Left lung (tissue), 14 donors: ENCODE measurements around the gene LDAH. TPM values are rescaled to one million over a fixed set of nuclear protein-coding genes. Genes with fewer than 3 reads are reported as not detected.
A peak's percentile ranks its signal among the peaks of the same experiment; 100 is the strongest.

Experiments
- ATAC-seq: fragments of 200-7000 bp; cut with Tn5 transposase; one replicate; pipeline ENCODE4 v1.9.1; 2020; ENCODE audit warnings: moderate library complexity
- DNase-seq, 4 donors: peaks; one replicate each; pipeline ENCODE4 v3.0.0-alpha.2; 2013 to 2020
- H3K27ac ChIP-seq, 2 donors: fragments of 200-600 bp; sonication (generic) in 1 of 2; one replicate each; pipeline versions ENCODE4 v1.5.0 to v1.8.0; 2020 to 2021
- H3K27me3 ChIP-seq, 2 donors: fragments of 200-600 bp; sonication (generic) in 1 of 2; one replicate each; pipeline versions ENCODE4 v1.5.0 to v1.8.0; 2020 to 2021
- H3K36me3 ChIP-seq, 2 donors: fragments of 200-600 bp; sonication (generic) in 1 of 2; one replicate each; pipeline versions ENCODE4 v1.5.0 to v1.8.0; 2020 to 2021
- H3K4me1 ChIP-seq, 2 donors: fragments of 200-600 bp; one replicate each; pipeline ENCODE4 v1.8.0; 2021
- H3K4me3 ChIP-seq, 2 donors: fragments of 200-600 bp; sonication (generic) in 1 of 2; one replicate each; pipeline versions ENCODE4 v1.5.0 to v1.8.0; 2020 to 2021; ENCODE audit warnings: mild to moderate bottlenecking in 1 of 2
- H3K9me3 ChIP-seq, 2 donors: fragments of 200-600 bp; sonication (generic) in 1 of 2; one replicate each; pipeline versions ENCODE4 v1.5.0 to v1.8.0; 2020 to 2021
- CTCF ChIP-seq, 2 donors: fragments of 200-600 bp; sonication (generic) in 1 of 2; IDR thresholded peaks; one replicate each; pipeline versions ENCODE4 v1.5.0 to v1.8.0; 2021; ENCODE audit warnings: antibody characterized with exemption in 2 of 2
- intact Hi-C, 2 donors: fragments of 100-400 bp; cut with DNase I; formaldehyde crosslinking; loops; one replicate each; pipeline versions ENCODE4 v1.11.2 to v1.14.2; 2022
- long read RNA-seq, 12 donors: library from polyadenylated mRNA in 2 of 12; unstranded in 2 of 12; transcript quantifications; one replicate each; pipeline ENCODE4 v2.0.0 and lab custom pipeline, GENCODE V29; 2019 to 2026
- polyA plus RNA-seq, 6 donors: library from polyadenylated mRNA; unstranded; fragments of 120-200 nt; gene quantifications; one replicate each; pipeline ENCODE4 v1.2.1, GENCODE V29; 2013; ENCODE audit not compliant: insufficient read length in 6 of 6
- total RNA-seq, 2 donors: library from RNA; stranded (reverse); fragmentation: NEBNext Ultra II Directional; extraction: Animal tissue kit (Norgen Biotek cat#: 25700); gene quantifications; one replicate each; pipeline ENCODE4 v1.2.1, GENCODE V29; 2021
- donor health status: DM: no; HTN: yes; CAD: no.
- donor health status: DM: no; HTN: no; CAD: no.

Gene LDAH
- total RNA-seq (10 to 100 TPM; 20.2 to 21.2 TPM), polyA plus RNA-seq (10 to 100 TPM; 21.4 to 25.7 (median 22.5) TPM)
- long read RNA-seq, donor 1, partial matches to known transcripts: 0 of 1 reads
- long read RNA-seq, donor 1, other reads (novel, unspliced or antisense): 0 of 1 reads
- long read RNA-seq, donor 2, partial matches to known transcripts: 0 of 3 reads
- long read RNA-seq, donor 2, other reads (novel, unspliced or antisense): 0 of 3 reads
- long read RNA-seq, donor 3, partial matches to known transcripts: 0 of 3 reads
- long read RNA-seq, donor 3, other reads (novel, unspliced or antisense): 0 of 3 reads
- long read RNA-seq, donor 4, partial matches to known transcripts: 1 of 8 reads
- long read RNA-seq, donor 4, other reads (novel, unspliced or antisense): 3 of 8 reads
- long read RNA-seq, donor 5, partial matches to known transcripts: 0 of 2 reads
- long read RNA-seq, donor 5, other reads (novel, unspliced or antisense): 0 of 2 reads
- long read RNA-seq, donor 6, partial matches to known transcripts: 0 of 5 reads
- long read RNA-seq, donor 6, other reads (novel, unspliced or antisense): 0 of 5 reads
- long read RNA-seq, donor 7: 0 reads
- long read RNA-seq, donor 8, partial matches to known transcripts: 0 of 3 reads
- long read RNA-seq, donor 8, other reads (novel, unspliced or antisense): 0 of 3 reads
- long read RNA-seq, donor 9: 0 reads
- long read RNA-seq, donor 10, partial matches to known transcripts: 2 of 8 reads
- long read RNA-seq, donor 10, other reads (novel, unspliced or antisense): 6 of 8 reads
- long read RNA-seq, donor 11, partial matches to known transcripts: 0 of 4 reads
- long read RNA-seq, donor 11, other reads (novel, unspliced or antisense): 0 of 4 reads
- long read RNA-seq, donor 12, partial matches to known transcripts: 0 of 1 reads
- long read RNA-seq, donor 12, other reads (novel, unspliced or antisense): 0 of 1 reads

DNA sequence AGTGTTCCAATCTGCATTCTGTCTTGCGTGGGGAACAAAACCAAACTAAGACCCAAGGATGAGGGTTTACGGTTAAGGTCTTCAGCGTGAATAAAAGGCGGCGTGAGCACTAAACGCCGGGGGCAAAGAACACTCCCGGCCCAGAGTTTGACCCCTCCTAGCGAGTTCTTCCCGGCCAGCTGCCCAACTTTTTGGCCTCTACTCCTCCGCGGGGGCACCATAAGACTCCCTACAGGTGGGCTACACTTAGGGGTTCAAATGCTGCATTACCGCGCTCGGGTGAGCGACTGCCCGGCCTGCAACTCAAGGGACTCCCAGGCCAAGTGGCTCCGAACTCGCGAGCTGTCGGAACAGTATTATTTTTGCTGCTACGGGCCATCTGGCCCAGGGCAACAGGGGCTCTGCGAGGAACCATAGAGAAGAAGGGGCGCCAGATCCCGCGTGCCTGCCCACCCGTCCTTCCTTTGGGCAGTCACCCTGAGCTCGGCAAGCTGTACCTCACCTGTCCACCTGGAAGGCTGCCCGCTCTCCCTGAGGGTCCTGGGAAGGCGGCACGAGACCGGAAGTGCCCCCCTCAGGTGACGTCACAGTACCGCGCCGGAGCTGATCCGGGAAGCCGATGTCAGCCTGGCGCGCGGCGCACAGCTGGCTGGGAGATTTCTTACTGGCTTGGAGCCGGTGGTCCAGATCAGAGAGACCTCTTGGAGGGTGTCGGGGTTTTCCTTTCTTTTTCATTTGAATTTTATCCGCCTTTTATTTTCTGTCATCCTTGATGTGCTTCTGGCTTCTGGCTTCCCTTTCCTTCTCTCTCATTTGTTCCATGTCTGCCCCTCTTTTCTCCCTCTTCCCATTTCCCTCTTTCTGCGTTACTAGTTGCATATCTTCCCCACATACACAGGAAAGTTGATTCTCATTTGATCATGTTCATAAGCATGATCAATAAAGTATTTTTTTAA, at the start of gene LDAH:
TSS of gene LDAH (minus strand) at position 567 of the 956 bp plus-strand sequence. CDS start 21,638 bp downstream, outside the sequence.
- TF ChIP-seq CTCF (IDR thresholded peaks at IDR 0.05): no peak
- Histone ChIP-seq H3K27ac (peak within 1 kb of the TSS; percentile 87 to 92), H3K27me3 (peaks cover 0 to 7% of the 10 kb centered on the region in 2 donors), H3K9me3 (no peaks in the 10 kb centered on the region), H3K4me1 (no peaks in the 10 kb centered on the region), H3K4me3 (peak within 1 kb of the TSS; percentile 76 to 93), H3K36me3 (no peaks in the 10 kb centered on the region)
- peak; percentile 91 to 95 (median 93) for DNase-seq
- ATAC-seq: peak; percentile 93
- intact Hi-C loops: no loop called here

DNA sequence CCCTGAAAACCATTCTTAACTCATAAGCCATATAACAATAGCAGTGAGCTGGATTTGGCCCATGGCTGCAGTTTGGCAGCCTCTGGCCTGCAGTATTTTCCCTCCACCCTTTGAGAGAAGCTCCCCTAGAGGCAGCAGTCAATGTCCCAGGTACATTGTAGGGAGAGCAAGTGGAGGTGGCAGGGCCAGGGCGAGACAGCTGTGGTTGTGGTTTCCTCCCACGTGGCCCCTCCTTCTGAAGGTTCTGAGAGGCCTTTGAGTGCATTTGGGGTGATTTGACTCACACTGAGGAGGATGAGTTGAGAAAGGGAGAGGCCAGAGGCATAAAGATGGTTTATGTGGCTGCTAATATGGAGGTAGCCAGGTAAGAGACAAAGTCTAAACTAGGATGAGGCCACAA, 45.5 kb upstream of the LDAH start:
- ATAC-seq: no peak
- intact Hi-C loops: no loop called here
- DNase-seq: no peak
- Histone ChIP-seq H3K4me3 (no peak overlapping the region), H3K27me3 (no peaks in the 10 kb centered on the region), H3K36me3 (no peaks in the 10 kb centered on the region), H3K4me1 (no peaks in the 10 kb centered on the region), H3K9me3 (peaks cover 0 to 4% of the 10 kb centered on the region in 2 donors), H3K27ac (no peak overlapping the region)
- TF ChIP-seq CTCF (IDR thresholded peaks at IDR 0.05): no peak

- intact Hi-C loops: no loop called here
- Histone ChIP-seq H3K36me3 (no peaks in the 10 kb centered on the region), H3K27me3 (no peaks in the 10 kb centered on the region), H3K9me3 (peaks cover 0 to 4% of the 10 kb centered on the region in 2 donors), H3K4me3 (no peak overlapping the region), H3K27ac (no peak overlapping the region), H3K4me1 (no peaks in the 10 kb centered on the region)
- DNase-seq (no peak), ATAC-seq (no peak)
- no peak for TF ChIP-seq CTCF (IDR thresholded peaks at IDR 0.05)
These were observed 39.9 kb upstream of the LDAH start for GRCh38 chr2:20862850-20863249.

GRCh38 chr2:20855456-20855855, 32.6 kb upstream of the LDAH start:
- H3K9me3 ChIP-seq: no peaks in the 10 kb centered on the region
- DNase-seq: no peak
- no peaks in the 10 kb centered on the region for H3K4me1 ChIP-seq
- ATAC-seq: no peak
- no peak overlapping the region for H3K4me3 ChIP-seq
- TF ChIP-seq CTCF (IDR thresholded peaks at IDR 0.05): no peak
- no peak overlapping the region for H3K27ac ChIP-seq
- no peaks in the 10 kb centered on the region for H3K36me3 ChIP-seq
- H3K27me3 ChIP-seq: no peaks in the 10 kb centered on the region
- intact Hi-C loops: no loop called here
